SK-N-SH (cell line): Measurements from ENCODE around the gene USP14. TPM values are rescaled to one million over a fixed set of nuclear protein-coding genes. Genes with fewer than 3 reads are reported as not detected.
A peak's percentile ranks its signal among the peaks of the same experiment; 100 is the strongest.
"Not testable (repeated sequence)": the region's sequence is repeated elsewhere in the genome, so short reads cannot be mapped to it uniquely, and the experiment has no call there.

Source experiments
- CTCF ChIA-PET: fragments of 300-600, 350-600 bp; formaldehyde crosslinking; extraction: SDS; loops from one replicate; lab custom pipeline; 2021; lab: Yijun Ruan, JAX
- POLR2A ChIA-PET: fragments of 350-600 bp; sonication (Branson Sonifier 250); formaldehyde crosslinking; extraction: SDS; loops from one replicate; lab custom pipeline; 2020; ENCODE audit warnings: antibody characterized with exemption, inconsistent platforms; lab: Yijun Ruan, JAX
- DNase-seq: peaks from one replicate; pipeline ENCODE4 v3.0.0; 2012
- H2AFZ ChIP-seq: fragments of 200-600 bp; sonication (generic); 2 replicates; pipeline ENCODE4 v1.8.1; 2016; ENCODE audit warnings: antibody characterized with exemption, mild to moderate bottlenecking, low read depth
- H3F3A ChIP-seq: fragments of 200-600 bp; sonication (generic); replicated peaks from 2 replicates; pipeline ENCODE3; 2016; ENCODE audit warnings: antibody characterized with exemption, mild to moderate bottlenecking; ENCODE audit not compliant: insufficient read depth
- H3K27ac ChIP-seq, 2 experiments: fragments of 200-500 bp in 1 of 2; fragments of 200-600 bp in 1 of 2; sonication (Bioruptor generic) in 1 of 2; sonication (generic), shearing (Covaris generic) in 1 of 2; 2 replicates each; pipeline versions ENCODE4 v1.5.1 to v1.6.1; 2014 to 2016; ENCODE audit warnings: low read depth in 2 of 2, inconsistent platforms in 1 of 2, low read length in 1 of 2, mild to moderate bottlenecking in 1 of 2, mixed read lengths in 1 of 2
- H3K27me3 ChIP-seq: fragments of 200-600 bp; sonication (generic), shearing (Covaris generic); 2 replicates; pipeline ENCODE4 v1.6.1; 2016; ENCODE audit warnings: mixed run types; ENCODE audit not compliant: insufficient read depth
- H3K36me3 ChIP-seq, 2 experiments: fragments of 200-500 bp in 1 of 2; fragments of 200-600 bp in 1 of 2; sonication (Bioruptor generic) in 1 of 2; sonication (generic) in 1 of 2; replicated peaks in 1 of 2; 2 replicates each; pipeline versions ENCODE3 to v1.5.1; 2014 to 2016; ENCODE audit warnings: low read length in 1 of 2, mild to moderate bottlenecking in 1 of 2; ENCODE audit not compliant: insufficient read depth in 2 of 2, control insufficient read depth in 1 of 2
- H3K4me1 ChIP-seq, 2 experiments: fragments of 200-500 bp in 1 of 2; fragments of 200-600 bp in 1 of 2; sonication (Bioruptor generic) in 1 of 2; sonication (generic), shearing (Covaris generic) in 1 of 2; 2 replicates each; pipeline versions ENCODE4 v1.5.1 to v1.6.1; 2014 to 2016; ENCODE audit warnings: low read depth in 1 of 2, low read length in 1 of 2, mixed run types in 1 of 2; ENCODE audit not compliant: insufficient read depth in 2 of 2, control insufficient read depth in 1 of 2
- H3K4me2 ChIP-seq: fragments of 200-600 bp; sonication (generic), shearing (Covaris generic); 2 replicates; pipeline ENCODE4 v1.6.1; 2017; ENCODE audit warnings: mixed run types
- H3K4me3 ChIP-seq, 2 experiments: fragments of 200-500 bp in 1 of 2; fragments of 200-600 bp in 1 of 2; sonication (Bioruptor generic) in 1 of 2; sonication (generic), shearing (Covaris generic) in 1 of 2; 2 replicates each; pipeline versions ENCODE4 v1.5.1 to v1.8.1; 2014 to 2016; ENCODE audit warnings: low read depth in 2 of 2, inconsistent platforms in 1 of 2, low read length in 1 of 2, mild to moderate bottlenecking in 1 of 2, mixed read lengths in 1 of 2, moderate library complexity in 1 of 2
- H3K79me2 ChIP-seq: fragments of 200-600 bp; sonication (generic); 2 replicates; pipeline ENCODE4 v1.8.1; 2017; ENCODE audit warnings: mild to moderate bottlenecking; ENCODE audit not compliant: insufficient read depth
- H3K9ac ChIP-seq: fragments of 200-600 bp; sonication (generic); 2 replicates; pipeline ENCODE4 v1.6.1; 2017; ENCODE audit warnings: mixed run types
- H3K9me2 ChIP-seq: fragments of 200-600 bp; sonication (generic); 2 replicates; pipeline ENCODE4 v1.6.1; 2017; ENCODE audit warnings: mixed run types
- H3K9me3 ChIP-seq: fragments of 200-600 bp; sonication (generic); 2 replicates; pipeline ENCODE4 v1.6.1; 2017; ENCODE audit warnings: mixed run types, mild to moderate bottlenecking, moderate library complexity
- H4K20me1 ChIP-seq: fragments of 200-600 bp; sonication (generic); 2 replicates; pipeline ENCODE4 v1.6.1; 2017; ENCODE audit warnings: mild to moderate bottlenecking, mixed run types; ENCODE audit not compliant: insufficient read depth
- CTCF ChIP-seq: fragments of 200-600 bp; sonication (generic); IDR thresholded peaks from 2 replicates; pipeline ENCODE4 v1.6.1; 2017; ENCODE audit warnings: antibody characterized with exemption, mild to moderate bottlenecking, moderate library complexity
- RAD21 ChIP-seq: IDR thresholded peaks from 2 replicates; pipeline ENCODE4 v1.6.1; 2012; ENCODE audit warnings: mild to moderate bottlenecking, low read length
- WGBS: methylation state at CpG from one replicate; pipeline ENCODE4 v1.1.6; 2017; ENCODE audit warnings: low lambda C conversion rate; 5-methylcytosine and 5-hydroxymethylcytosine counted together
- polyA plus RNA-seq, 3 experiments: library from polyadenylated mRNA; depleted of rRNA; stranded (reverse); fragments of >200 nt; gene quantifications; 2 replicates each; pipeline ENCODE4 v1.2.3, GENCODE V29; 2012

Gene USP14
- polyA plus RNA-seq, 1 of the 3 experiments (the other 2 are of a cell fraction) = 22.0 TPM

GRCh38 chr18:109130-109921 is 49.0 kb upstream of the USP14 start:
- H4K20me1 ChIP-seq, H3K9ac ChIP-seq, H3K36me3 ChIP-seq, H3K4me1 ChIP-seq, H3K27me3 ChIP-seq, CTCF ChIA-PET, H3K4me2 ChIP-seq, H3K79me2 ChIP-seq, DNase-seq: not testable (repeated sequence)
- WGBS = 9% methylated on average over 7 of the region's 7 CpGs
- peak; percentile 35 for TF ChIP-seq CTCF
- TF ChIP-seq RAD21 = peak; percentile 42
- TF ChIP-seq, all 33 proteins: peak for 2; not testable (repeated sequence) for 31
- H3K9me2 ChIP-seq, H3K27ac ChIP-seq, POLR2A ChIA-PET, H3F3A ChIP-seq, H3K9me3 ChIP-seq, H2AFZ ChIP-seq, H3K4me3 ChIP-seq: not testable (repeated sequence)

DNA sequence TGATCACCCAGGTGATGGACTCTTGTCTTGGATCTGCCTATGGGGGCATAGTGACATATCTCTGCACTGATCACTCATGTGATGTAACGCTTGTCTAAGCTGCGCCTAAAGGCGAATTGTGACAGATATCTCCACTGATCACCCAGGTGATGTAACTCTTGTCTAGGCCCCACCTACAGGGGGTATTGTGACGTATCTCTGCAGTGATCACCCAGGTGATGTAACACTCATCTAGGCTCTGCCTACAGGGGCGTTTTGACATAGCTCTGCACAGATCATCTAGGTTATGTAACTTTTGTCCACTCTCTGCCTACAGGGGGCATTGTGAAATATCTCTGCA is 48.5 kb upstream of the USP14 start:
- not testable (repeated sequence) for H3K4me3 ChIP-seq
- 9% methylated on average over 5 of the region's 5 CpGs for WGBS

DNA sequence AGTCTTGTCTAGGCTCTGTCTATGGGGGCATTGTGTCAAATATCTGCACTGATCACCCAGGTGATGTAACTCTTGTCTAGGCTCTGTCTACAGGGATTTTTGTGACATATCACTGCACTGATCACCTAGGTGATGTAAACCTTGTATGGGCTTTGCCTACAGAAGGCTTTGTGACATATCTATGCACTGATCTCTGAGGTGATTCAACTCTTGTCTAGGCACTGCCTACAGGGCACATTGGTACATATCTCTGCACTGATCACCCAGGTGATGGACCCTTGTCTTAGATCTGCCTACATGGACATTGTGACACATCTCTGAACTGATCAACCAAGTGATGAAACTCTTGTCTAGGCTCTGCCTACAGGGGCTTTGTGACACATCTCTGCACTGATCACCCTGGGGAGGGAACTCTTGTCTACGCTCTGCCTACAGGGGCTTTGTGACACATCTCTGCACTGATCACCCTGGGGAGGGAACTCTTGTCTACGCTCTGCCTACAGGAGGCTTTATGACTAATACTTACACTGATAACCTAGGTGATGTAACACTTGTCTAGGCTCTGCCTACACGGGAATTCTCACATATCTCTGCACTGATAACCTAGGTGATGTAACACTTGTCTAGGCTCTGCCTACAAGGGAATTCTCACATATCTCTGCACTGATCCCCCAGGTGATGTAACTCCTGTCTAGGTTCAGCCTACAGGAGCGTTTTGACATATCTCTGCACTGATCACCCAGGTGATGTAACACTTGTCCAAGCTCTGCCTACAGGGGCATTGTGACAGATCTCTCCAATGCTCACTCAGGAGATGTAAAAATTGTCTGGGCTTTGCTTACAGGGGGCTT is 47.8 kb upstream of the USP14 start:
- H3K9ac ChIP-seq, H3K4me1 ChIP-seq, H2AFZ ChIP-seq, CTCF ChIA-PET, H3F3A ChIP-seq, H3K36me3 ChIP-seq, H3K9me2 ChIP-seq, H3K4me3 ChIP-seq, H3K27ac ChIP-seq, H4K20me1 ChIP-seq, POLR2A ChIA-PET, H3K79me2 ChIP-seq, DNase-seq, H3K27me3 ChIP-seq, H3K9me3 ChIP-seq, H3K4me2 ChIP-seq: not testable (repeated sequence)
- WGBS = 26% methylated on average over 4 of the region's 4 CpGs

More for the DNA sequence above, 48.5 kb upstream of the USP14 start:
- H3K9me2 ChIP-seq, H3K27me3 ChIP-seq, POLR2A ChIA-PET, H3K4me2 ChIP-seq, H3K9ac ChIP-seq, H3F3A ChIP-seq, H3K36me3 ChIP-seq, H4K20me1 ChIP-seq, H3K79me2 ChIP-seq, H2AFZ ChIP-seq, H3K27ac ChIP-seq, H3K4me1 ChIP-seq, DNase-seq, H3K9me3 ChIP-seq, CTCF ChIA-PET: not testable (repeated sequence)
